Stimulated activated CD4-positive, alpha-beta T cell treated with anti-CD3 and anti-CD28 coated beads, TNF-alpha, amount 100 ng/mL, for 4 hours (primary cell): ENCODE data around the gene ADAMTS2.

ENCODE experiments used
- DNase-seq, 3 experiments: peaks; one replicate each; pipeline ENCODE4 v3.0.0-alpha.2; 2020; ENCODE audit warnings: low read depth in 3 of 3

ADAMTS2 gene

GRCh38 chr5:179266291-179267070, 78.8 kb downstream of the ADAMTS2 start:
- DNase-seq: no peak

GRCh38 chr5:179265514-179266290, 79.6 kb downstream of the ADAMTS2 start:
- DNase-seq: no peak

- no peak for DNase-seq
These were observed 80.3 kb downstream of the ADAMTS2 start for GRCh38 chr5:179264783-179265513.

GRCh38 chr5:179264053-179264782, 81.0 kb downstream of the ADAMTS2 start:
- DNase-seq: no peak

GRCh38 chr5:179263391-179264052, 81.7 kb downstream of the ADAMTS2 start:
- DNase-seq: no peak

GRCh38 chr5:179262126-179262920, 82.9 kb downstream of the ADAMTS2 start:
- no peak for DNase-seq

GRCh38 chr5:179261301-179262125, 83.7 kb downstream of the ADAMTS2 start:
- DNase-seq: no peak

GRCh38 chr5:179260324-179261070, 84.8 kb downstream of the ADAMTS2 start:
- DNase-seq: no peak

- no peak for DNase-seq
These were observed 85.4 kb downstream of the ADAMTS2 start for GRCh38 chr5:179259731-179260323.

GRCh38 chr5:179258922-179259730, 86.1 kb downstream of the ADAMTS2 start:
- no peak for DNase-seq

- no peak for DNase-seq
These were observed 87.0 kb downstream of the ADAMTS2 start for GRCh38 chr5:179258001-179258921.

- DNase-seq: no peak
These were observed 88.0 kb downstream of the ADAMTS2 start for GRCh38 chr5:179257176-179257682.

- no peak for DNase-seq
These were observed 88.7 kb downstream of the ADAMTS2 start for GRCh38 chr5:179256328-179257175.

- no peak for DNase-seq
These were observed 89.5 kb downstream of the ADAMTS2 start for GRCh38 chr5:179255527-179256327.
